Esophagus muscularis mucosa (tissue), 4 donors: ENCODE data around the gene DDHD1. TPM values are rescaled to one million over a fixed set of nuclear protein-coding genes. Genes with fewer than 3 reads are reported as not detected.

Experiments
- DNase-seq: peaks from one replicate; pipeline ENCODE4 v3.0.0-alpha.2; 2017; ENCODE audit errors: extremely low spot score
- H3K27ac ChIP-seq, 4 donors: fragments of 200-600 bp; sonication (generic); replicated peaks in 1 of 4; 1 replicate in 3 of 4; 2 replicates in 1 of 4; pipeline ENCODE4 v1.5.1; 2016 to 2019; ENCODE audit warnings: mild to moderate bottlenecking in 1 of 4
- H3K27me3 ChIP-seq, 4 donors: fragments of 200-600 bp; sonication (generic); one replicate each; pipeline versions ENCODE4 v1.5.1 to v1.6.0; 2016 to 2019
- H3K36me3 ChIP-seq, 4 donors: fragments of 200-600 bp; sonication (generic); one replicate each; pipeline ENCODE4 v1.5.1; 2016 to 2019
- H3K4me1 ChIP-seq, 4 donors: fragments of 200-600 bp; sonication (generic); one replicate each; pipeline ENCODE4 v1.5.1; 2016 to 2019
- H3K4me3 ChIP-seq, 4 donors: fragments of 200-600 bp; sonication (generic); 1 replicate in 2 of 4; 2 replicates in 2 of 4; pipeline ENCODE4 v1.5.1; 2016 to 2019; ENCODE audit warnings: mild to moderate bottlenecking in 4 of 4, moderate library complexity in 1 of 4
- H3K9me3 ChIP-seq, 4 donors: fragments of 200-600 bp; sonication (generic); 1 replicate in 3 of 4; 2 replicates in 1 of 4; pipeline ENCODE4 v1.5.1; 2016 to 2019
- EP300 ChIP-seq: sonication (generic); formaldehyde crosslinking; IDR thresholded peaks from one replicate; pipeline ENCODE4 v1.6.1; 2017; ENCODE audit warnings: antibody characterized with exemption
- POLR2A ChIP-seq: fragments of 450-650 bp; IDR thresholded peaks from one replicate; pipeline ENCODE4 v1.6.1; 2017; ENCODE audit warnings: antibody characterized with exemption, moderate library complexity, mild to moderate bottlenecking, low read depth
- POLR2AphosphoS5 ChIP-seq, 2 donors: sonication (generic); formaldehyde crosslinking; IDR thresholded peaks; one replicate each; pipeline ENCODE4 v1.6.1; 2017; ENCODE audit warnings: antibody characterized with exemption in 2 of 2
- WGBS: methylation state at CpG from one replicate; pipeline ENCODE4 v1.1.5; 2018; 5-methylcytosine and 5-hydroxymethylcytosine counted together
- intact Hi-C: fragments of 100-400 bp; cut with DNase I; formaldehyde crosslinking; loops from one replicate; pipeline ENCODE4 v1.15.1; 2023
- total RNA-seq, 4 donors: library from RNA; depleted of rRNA; stranded (reverse); fragments of >200 nt; gene quantifications; one replicate each; pipeline versions ENCODE4 v1.1.0 to v1.2.1, GENCODE V29; 2016
- TF ChIP-seq, protein P1 (sequence below), 3 experiments: fragments of 200-600 bp in 2 of 3; fragments of 450-650 bp in 1 of 3; sonication (generic) in 2 of 3; IDR thresholded peaks; one replicate each; pipeline ENCODE4 v1.5.1; 2017 to 2019; ENCODE audit warnings: antibody characterized with exemption in 3 of 3, mild to moderate bottlenecking in 2 of 3, moderate library complexity in 1 of 3

The DDHD1 gene
- total RNA-seq, 4 donors from 2014 or later = 15.4 to 19.9 (median 16.2) TPM

DNA sequence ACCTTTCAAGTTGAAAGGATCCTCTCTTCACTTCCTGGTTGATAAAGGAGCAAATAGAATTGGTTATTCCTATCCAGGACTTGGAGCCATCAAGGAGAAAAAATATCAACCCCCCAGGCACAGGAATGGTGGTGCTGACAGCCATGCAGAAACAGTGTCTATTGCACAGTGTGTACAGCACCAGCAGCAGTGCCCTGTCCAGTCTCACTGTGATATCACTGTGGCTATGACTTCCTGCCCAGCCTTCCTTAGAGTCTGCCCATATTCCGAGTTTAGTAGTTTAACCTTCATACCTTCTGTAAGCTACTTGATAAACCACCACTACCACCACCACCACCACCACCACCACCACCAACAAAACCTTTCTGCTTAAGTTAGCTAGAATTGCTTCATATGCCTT lies 157.1 kb downstream of the DDHD1 start:
- H3K4me3 ChIP-seq = no peak overlapping the region
- H3K4me1 ChIP-seq = peaks cover 3 to 17% (median 13%) of the 10 kb centered on the region in 4 donors
- no peaks in the 10 kb centered on the region for H3K36me3 ChIP-seq
- no peak overlapping the region for H3K27ac ChIP-seq
- no peaks in the 10 kb centered on the region for H3K27me3 ChIP-seq
- intact Hi-C loops = loop anchor here (5.0 kb wide), 1 partner anchor 56 kb away; no protein-coding TSS in a partner anchor
- no peak for DNase-seq
- WGBS = 88% methylated on average over 1 of the region's 1 CpG
- TF ChIP-seq, protein P1, sequence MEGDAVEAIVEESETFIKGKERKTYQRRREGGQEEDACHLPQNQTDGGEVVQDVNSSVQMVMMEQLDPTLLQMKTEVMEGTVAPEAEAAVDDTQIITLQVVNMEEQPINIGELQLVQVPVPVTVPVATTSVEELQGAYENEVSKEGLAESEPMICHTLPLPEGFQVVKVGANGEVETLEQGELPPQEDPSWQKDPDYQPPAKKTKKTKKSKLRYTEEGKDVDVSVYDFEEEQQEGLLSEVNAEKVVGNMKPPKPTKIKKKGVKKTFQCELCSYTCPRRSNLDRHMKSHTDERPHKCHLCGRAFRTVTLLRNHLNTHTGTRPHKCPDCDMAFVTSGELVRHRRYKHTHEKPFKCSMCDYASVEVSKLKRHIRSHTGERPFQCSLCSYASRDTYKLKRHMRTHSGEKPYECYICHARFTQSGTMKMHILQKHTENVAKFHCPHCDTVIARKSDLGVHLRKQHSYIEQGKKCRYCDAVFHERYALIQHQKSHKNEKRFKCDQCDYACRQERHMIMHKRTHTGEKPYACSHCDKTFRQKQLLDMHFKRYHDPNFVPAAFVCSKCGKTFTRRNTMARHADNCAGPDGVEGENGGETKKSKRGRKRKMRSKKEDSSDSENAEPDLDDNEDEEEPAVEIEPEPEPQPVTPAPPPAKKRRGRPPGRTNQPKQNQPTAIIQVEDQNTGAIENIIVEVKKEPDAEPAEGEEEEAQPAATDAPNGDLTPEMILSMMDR (IDR thresholded peaks at IDR 0.05) = no peak
- TF ChIP-seq POLR2AphosphoS5 (IDR thresholded peaks at IDR 0.05) = no peak
- TF ChIP-seq POLR2A = no peak
- TF ChIP-seq EP300 = no peak
- H3K9me3 ChIP-seq = no peaks in the 10 kb centered on the region

DNA sequence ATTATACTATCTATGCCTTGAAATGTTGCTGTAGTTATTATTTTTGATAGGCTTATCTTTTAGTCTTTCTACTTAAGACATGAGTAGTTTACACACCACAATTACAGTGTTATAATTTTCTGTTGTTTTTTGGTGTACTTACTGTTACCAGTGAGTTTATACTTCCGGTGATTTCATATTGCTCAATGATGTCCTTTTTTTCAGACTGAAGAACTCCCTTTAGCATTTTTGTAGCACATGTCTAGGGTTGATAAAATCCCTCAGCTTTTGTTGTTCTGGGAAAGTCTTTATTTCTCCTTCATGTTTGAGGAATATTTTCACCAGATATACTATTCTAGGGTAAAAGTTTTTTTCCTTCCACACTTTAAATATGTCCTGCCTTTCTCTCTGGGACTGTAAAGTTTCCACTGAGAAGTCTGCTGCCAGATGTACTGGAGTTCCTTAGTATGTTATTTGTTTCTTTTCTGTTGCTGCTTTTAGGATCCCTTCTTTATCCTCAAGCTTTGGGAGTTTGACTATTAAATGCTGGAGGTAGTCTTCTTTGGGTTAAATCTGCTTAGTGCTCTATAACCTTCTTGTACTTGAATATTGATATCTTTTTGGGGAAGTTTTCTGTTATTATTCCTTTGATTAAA lies 160.8 kb downstream of the DDHD1 start:
- intact Hi-C loops = no loop called here
- Histone ChIP-seq H3K27ac (no peak overlapping the region), H3K36me3 (no peaks in the 10 kb centered on the region), H3K4me1 (no peaks in the 10 kb centered on the region), H3K4me3 (no peak overlapping the region), H3K9me3 (no peaks in the 10 kb centered on the region), H3K27me3 (no peaks in the 10 kb centered on the region)
- WGBS = 84% methylated on average over 1 of the region's 1 CpG
- DNase-seq = no peak
- TF ChIP-seq EP300 = no peak
- TF ChIP-seq POLR2A = no peak
- TF ChIP-seq, protein P1 (IDR thresholded peaks at IDR 0.05) = no peak
- TF ChIP-seq POLR2AphosphoS5 (IDR thresholded peaks at IDR 0.05) = no peak

DNA sequence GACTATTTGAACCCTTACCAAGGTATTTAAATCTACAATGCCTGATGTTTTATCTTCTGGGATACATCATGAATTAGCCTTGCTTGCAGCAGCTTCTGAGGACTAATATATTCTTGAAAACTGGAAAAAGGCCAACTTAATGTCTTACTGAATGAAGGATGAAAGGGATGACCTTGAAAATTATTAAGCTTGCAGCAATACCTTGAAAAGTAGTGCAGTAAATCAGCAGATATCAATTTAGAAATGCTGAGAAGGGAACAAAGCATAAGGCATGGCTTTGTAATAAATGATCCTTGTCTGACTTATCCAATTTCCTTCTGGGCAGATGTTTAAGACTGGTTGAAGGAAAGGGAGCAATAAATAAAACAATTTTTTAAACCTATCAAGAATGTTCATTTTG lies 165.0 kb downstream of the DDHD1 start:
- Histone ChIP-seq H3K9me3 (no peaks in the 10 kb centered on the region), H3K27me3 (no peaks in the 10 kb centered on the region), H3K27ac (no peak overlapping the region), H3K4me1 (no peaks in the 10 kb centered on the region), H3K4me3 (no peak overlapping the region), H3K36me3 (no peaks in the 10 kb centered on the region)
- intact Hi-C loops = no loop called here
- DNase-seq = no peak
- TF ChIP-seq POLR2A = no peak
- TF ChIP-seq POLR2AphosphoS5 (IDR thresholded peaks at IDR 0.05) = no peak
- TF ChIP-seq, protein P1 (IDR thresholded peaks at IDR 0.05) = no peak
- TF ChIP-seq EP300 = no peak

DNA sequence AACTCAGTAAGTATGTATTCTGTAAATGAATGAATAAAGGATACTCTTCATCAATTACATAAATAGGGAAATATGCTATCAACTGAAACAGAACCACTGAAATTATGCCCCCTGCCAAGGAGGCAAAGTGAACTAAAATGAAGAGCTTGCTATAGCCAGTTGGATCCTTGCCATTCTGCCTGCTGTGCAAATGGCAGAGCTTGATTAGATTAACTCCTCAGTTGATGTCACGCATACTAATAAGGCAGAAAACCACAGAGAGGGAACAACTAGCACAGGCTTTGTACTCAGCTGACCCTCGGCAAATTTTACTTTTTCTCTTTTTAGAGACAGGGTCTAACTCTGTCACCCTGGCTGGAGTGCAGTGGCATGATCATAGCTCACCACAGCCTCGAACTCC lies 165.6 kb downstream of the DDHD1 start:
- intact Hi-C loops = no loop called here
- Histone ChIP-seq H3K9me3 (no peaks in the 10 kb centered on the region), H3K4me1 (no peaks in the 10 kb centered on the region), H3K27ac (no peak overlapping the region), H3K27me3 (no peaks in the 10 kb centered on the region), H3K4me3 (no peak overlapping the region), H3K36me3 (no peaks in the 10 kb centered on the region)
- no peak for DNase-seq
- WGBS = 77% methylated on average over 3 of the region's 3 CpGs
- TF ChIP-seq POLR2AphosphoS5 (IDR thresholded peaks at IDR 0.05) (no peak), POLR2A (no peak), EP300 (no peak)
- TF ChIP-seq, protein P1 (IDR thresholded peaks at IDR 0.05) = no peak

DNA sequence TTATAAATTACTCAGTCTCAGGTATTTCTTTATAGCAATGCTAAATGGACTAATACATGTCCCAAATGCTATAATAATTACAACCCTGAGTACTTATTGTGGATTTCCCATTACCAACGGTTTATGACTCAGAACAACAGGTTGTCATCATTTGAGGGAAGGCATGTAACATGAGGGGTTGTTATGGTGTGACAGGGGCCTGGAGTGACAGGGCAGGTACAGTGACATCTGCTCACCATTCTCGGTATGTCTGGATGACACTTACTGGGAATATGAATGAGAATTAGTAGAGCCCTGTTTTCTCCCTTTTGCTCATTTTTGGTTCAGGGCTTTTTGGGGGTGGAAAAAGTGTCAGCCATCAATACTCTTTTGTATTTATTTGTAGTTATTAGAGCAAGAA lies 166.1 kb downstream of the DDHD1 start:
- no peaks in the 10 kb centered on the region for H3K9me3 ChIP-seq
- DNase-seq = no peak
- WGBS = 80% methylated on average over 2 of the region's 2 CpGs

More for the DNA sequence above, 166.1 kb downstream of the DDHD1 start:
- TF ChIP-seq, protein P1 (IDR thresholded peaks at IDR 0.05) = no peak
- TF ChIP-seq POLR2AphosphoS5 (IDR thresholded peaks at IDR 0.05) (no peak), EP300 (no peak), POLR2A (no peak)
- intact Hi-C loops = no loop called here
- Histone ChIP-seq H3K36me3 (no peaks in the 10 kb centered on the region), H3K4me3 (no peak overlapping the region), H3K27ac (no peak overlapping the region), H3K4me1 (no peaks in the 10 kb centered on the region), H3K27me3 (no peaks in the 10 kb centered on the region)
